Measurements from ENCODE around the gene ABLIM3.

Gene ABLIM3

GRCh38 chr5:149123211-149123610 is 18.1 kb upstream of the ABLIM3 start:
- Histone ChIP-seq H2BK120ac (ENCODE audit: low read depth, low read length) (no peak overlapping the region), H2AK5ac (ENCODE audit: low read length, severe bottlenecking) (no peak overlapping the region), H2AFZ (ENCODE audit: low read depth, low read length) (no peak overlapping the region), H3K18ac (ENCODE audit: low read depth in 1 of 2, low read length in 2 of 2) (no peak overlapping the region), H3K4me1 (ENCODE audit: control insufficient read depth, insufficient read depth, low read depth, low read length) (peaks cover 2% of the 10 kb centered on the region), H3K9me3 (ENCODE audit: control insufficient read depth, low read length) (no peaks in the 10 kb centered on the region), H3K9ac (ENCODE audit: low read length) (no peak overlapping the region), H3K4me2 (ENCODE audit: low read length, poor library complexity, severe bottlenecking) (no peak overlapping the region), H3K36me3 (ENCODE audit: control insufficient read depth in 1 of 2, insufficient read depth in 2 of 2, low read depth in 1 of 2, low read length in 2 of 2) (no peaks in the 10 kb centered on the region), H2BK12ac (ENCODE audit: low read length in 2 of 2) (no peak overlapping the region), H2BK15ac (ENCODE audit: low read depth, poor library complexity, severe bottlenecking) (no peak overlapping the region), H3K79me1 (replicated peaks; ENCODE audit: low read length, poor library complexity, severe bottlenecking) (no peaks in the 10 kb centered on the region), H2BK5ac (ENCODE audit: low read depth, low read length, poor library complexity, severe bottlenecking) (no peak overlapping the region), H3K4me3 (ENCODE audit: insufficient read depth in 1 of 2, low read depth in 1 of 2, low read length in 2 of 2) (no peak overlapping the region), H3K27me3 (ENCODE audit: control insufficient read depth in 1 of 2, insufficient read depth in 1 of 2, low read length in 2 of 2) (peaks cover 0 to 9% of the 10 kb centered on the region in 2 experiments), H3K23ac (ENCODE audit: low read length in 2 of 2) (no peak overlapping the region), H4K8ac (ENCODE audit: low read length) (no peak overlapping the region), H4K91ac (ENCODE audit: low read length) (no peak overlapping the region), H3K4ac (ENCODE audit: low read depth in 1 of 2, low read length in 2 of 2) (no peak overlapping the region), H3K27ac (ENCODE audit: low read length, poor library complexity, severe bottlenecking) (no peak overlapping the region), H3K14ac (ENCODE audit: low read length in 2 of 2) (no peak overlapping the region)
- 71% methylated on average over 9 of the region's 9 CpGs for WGBS
- DNase-seq, result no peak

GRCh38 chr5:149125386-149125891 is 15.9 kb upstream of the ABLIM3 start:
- H2BK15ac ChIP-seq (ENCODE audit: low read depth, poor library complexity, severe bottlenecking), result no peak overlapping the region
- H3K27me3 ChIP-seq (ENCODE audit: control insufficient read depth in 1 of 2, insufficient read depth in 1 of 2, low read length in 2 of 2), result peaks cover 0 to 9% of the 10 kb centered on the region in 2 experiments
- H2BK5ac ChIP-seq (ENCODE audit: low read depth, low read length, poor library complexity, severe bottlenecking), result no peak overlapping the region
- H2AK5ac ChIP-seq (ENCODE audit: low read length, severe bottlenecking), result no peak overlapping the region
- no peaks in the 10 kb centered on the region for H3K9me3 ChIP-seq (ENCODE audit: control insufficient read depth, low read length)
- peak overlapping the region; percentile 68 for H2AFZ ChIP-seq (ENCODE audit: low read depth, low read length)
- H3K14ac ChIP-seq (ENCODE audit: low read length in 2 of 2), result no peak overlapping the region
- H3K36me3 ChIP-seq (ENCODE audit: control insufficient read depth in 1 of 2, insufficient read depth in 2 of 2, low read depth in 1 of 2, low read length in 2 of 2), result no peaks in the 10 kb centered on the region
- H4K8ac ChIP-seq (ENCODE audit: low read length), result peak overlapping the region; percentile 29
- peaks cover 2% of the 10 kb centered on the region for H3K4me1 ChIP-seq (ENCODE audit: control insufficient read depth, insufficient read depth, low read depth, low read length)
- H3K4me3 ChIP-seq (ENCODE audit: insufficient read depth in 1 of 2, low read depth in 1 of 2, low read length in 2 of 2), result no peak overlapping the region
- no peaks in the 10 kb centered on the region for H3K79me1 ChIP-seq (replicated peaks; ENCODE audit: low read length, poor library complexity, severe bottlenecking)
- H4K91ac ChIP-seq (ENCODE audit: low read length), result no peak overlapping the region
- 33% methylated on average over 9 of the region's 12 CpGs for WGBS
- no peak overlapping the region for H3K4ac ChIP-seq (ENCODE audit: low read depth in 1 of 2, low read length in 2 of 2)
- no peak overlapping the region for H3K9ac ChIP-seq (ENCODE audit: low read length)
- H3K18ac ChIP-seq (ENCODE audit: low read depth in 1 of 2, low read length in 2 of 2), result no peak overlapping the region
- peak overlapping the region; percentile 37 to 47 for H2BK12ac ChIP-seq (ENCODE audit: low read length in 2 of 2)
- no peak for DNase-seq
- peak overlapping the region; percentile 45 for H2BK120ac ChIP-seq (ENCODE audit: low read depth, low read length)
- no peak overlapping the region for H3K4me2 ChIP-seq (ENCODE audit: low read length, poor library complexity, severe bottlenecking)
- no peak overlapping the region for H3K27ac ChIP-seq (ENCODE audit: low read length, poor library complexity, severe bottlenecking)
- no peak overlapping the region for H3K23ac ChIP-seq (ENCODE audit: low read length in 2 of 2)

- Histone ChIP-seq H3K4me2 (ENCODE audit: low read length, poor library complexity, severe bottlenecking) (no peak overlapping the region), H3K36me3 (ENCODE audit: control insufficient read depth in 1 of 2, insufficient read depth in 2 of 2, low read depth in 1 of 2, low read length in 2 of 2) (no peaks in the 10 kb centered on the region), H3K4ac (ENCODE audit: low read depth in 1 of 2, low read length in 2 of 2) (no peak overlapping the region), H3K18ac (ENCODE audit: low read depth in 1 of 2, low read length in 2 of 2) (peak overlapping the region in 1 of 2 experiments; percentile 80), H2BK120ac (ENCODE audit: low read depth, low read length) (no peak overlapping the region), H3K9ac (ENCODE audit: low read length) (no peak overlapping the region), H2AFZ (ENCODE audit: low read depth, low read length) (peak overlapping the region; percentile 18), H2BK15ac (ENCODE audit: low read depth, poor library complexity, severe bottlenecking) (no peak overlapping the region), H4K8ac (ENCODE audit: low read length) (no peak overlapping the region), H3K4me1 (ENCODE audit: control insufficient read depth, insufficient read depth, low read depth, low read length) (peaks cover 2% of the 10 kb centered on the region), H3K14ac (ENCODE audit: low read length in 2 of 2) (no peak overlapping the region), H3K23ac (ENCODE audit: low read length in 2 of 2) (no peak overlapping the region), H3K9me3 (ENCODE audit: control insufficient read depth, low read length) (no peaks in the 10 kb centered on the region), H2AK5ac (ENCODE audit: low read length, severe bottlenecking) (no peak overlapping the region), H3K27me3 (ENCODE audit: control insufficient read depth in 1 of 2, insufficient read depth in 1 of 2, low read length in 2 of 2) (no peaks in the 10 kb centered on the region), H3K4me3 (ENCODE audit: insufficient read depth in 1 of 2, low read depth in 1 of 2, low read length in 2 of 2) (no peak overlapping the region), H3K79me1 (replicated peaks; ENCODE audit: low read length, poor library complexity, severe bottlenecking) (no peaks in the 10 kb centered on the region), H2BK5ac (ENCODE audit: low read depth, low read length, poor library complexity, severe bottlenecking) (no peak overlapping the region), H3K27ac (ENCODE audit: low read length, poor library complexity, severe bottlenecking) (no peak overlapping the region), H4K91ac (ENCODE audit: low read length) (no peak overlapping the region), H2BK12ac (ENCODE audit: low read length in 2 of 2) (peak overlapping the region in 1 of 2 experiments; percentile 52)
- WGBS, result 42% methylated on average over 6 of the region's 6 CpGs
- DNase-seq, result peak; percentile 58
Observed at GRCh38 chr5:149126906-149127305, 14.4 kb upstream of the ABLIM3 start.

- no peak overlapping the region for H3K9ac ChIP-seq (ENCODE audit: low read length)
Observed at GRCh38 chr5:149127394-149127955, 13.8 kb upstream of the ABLIM3 start.

More at GRCh38 chr5:149127394-149127955, 13.8 kb upstream of the ABLIM3 start:
- H3K27me3 ChIP-seq (ENCODE audit: control insufficient read depth in 1 of 2, insufficient read depth in 1 of 2, low read length in 2 of 2), result no peaks in the 10 kb centered on the region
- H3K79me1 ChIP-seq (replicated peaks; ENCODE audit: low read length, poor library complexity, severe bottlenecking), result no peaks in the 10 kb centered on the region
- no peaks in the 10 kb centered on the region for H3K9me3 ChIP-seq (ENCODE audit: control insufficient read depth, low read length)
- no peak overlapping the region for H3K27ac ChIP-seq (ENCODE audit: low read length, poor library complexity, severe bottlenecking)
- WGBS, result no CpG with 5 or more reads among the region's 3 CpGs
- no peak overlapping the region for H2AK5ac ChIP-seq (ENCODE audit: low read length, severe bottlenecking)
- no peak for DNase-seq
- H2BK120ac ChIP-seq (ENCODE audit: low read depth, low read length), result no peak overlapping the region
- no peak overlapping the region for H3K4ac ChIP-seq (ENCODE audit: low read depth in 1 of 2, low read length in 2 of 2)
- no peak overlapping the region for H4K8ac ChIP-seq (ENCODE audit: low read length)
- H2BK5ac ChIP-seq (ENCODE audit: low read depth, low read length, poor library complexity, severe bottlenecking), result no peak overlapping the region
- H2AFZ ChIP-seq (ENCODE audit: low read depth, low read length), result no peak overlapping the region
- no peaks in the 10 kb centered on the region for H3K36me3 ChIP-seq (ENCODE audit: control insufficient read depth in 1 of 2, insufficient read depth in 2 of 2, low read depth in 1 of 2, low read length in 2 of 2)
- no peak overlapping the region for H4K91ac ChIP-seq (ENCODE audit: low read length)
- no peak overlapping the region for H3K23ac ChIP-seq (ENCODE audit: low read length in 2 of 2)
- no peak overlapping the region for H3K4me3 ChIP-seq (ENCODE audit: insufficient read depth in 1 of 2, low read depth in 1 of 2, low read length in 2 of 2)
- H3K4me2 ChIP-seq (ENCODE audit: low read length, poor library complexity, severe bottlenecking), result no peak overlapping the region
- no peak overlapping the region for H2BK15ac ChIP-seq (ENCODE audit: low read depth, poor library complexity, severe bottlenecking)
- H3K18ac ChIP-seq (ENCODE audit: low read depth in 1 of 2, low read length in 2 of 2), result no peak overlapping the region
- peaks cover 2% of the 10 kb centered on the region for H3K4me1 ChIP-seq (ENCODE audit: control insufficient read depth, insufficient read depth, low read depth, low read length)
- H3K14ac ChIP-seq (ENCODE audit: low read length in 2 of 2), result no peak overlapping the region
- no peak overlapping the region for H2BK12ac ChIP-seq (ENCODE audit: low read length in 2 of 2)

Measured in mesenchymal stem cell (in vitro differentiated cells and primary cell).